HG03060 (cell line): ENCODE data around the gene KRTAP10-4.

ENCODE experiments used
- ATAC-seq: cut with Tn5 transposase; IDR thresholded peaks from one replicate; pipeline ENCODE4 v1.9.1; 2021; ENCODE audit warnings: low read depth, moderate number of reproducible peaks; ENCODE audit not compliant: unreplicated experiment

Gene KRTAP10-4

GRCh38 chr21:44612669-44613229, 39.2 kb downstream of the KRTAP10-4 start:
- no peak for ATAC-seq

- no peak for ATAC-seq
Observed at GRCh38 chr21:44613386-44614155, 40.0 kb downstream of the KRTAP10-4 start.

- ATAC-seq, result no peak
Observed at GRCh38 chr21:44614161-44614631, 40.7 kb downstream of the KRTAP10-4 start.

- no peak for ATAC-seq
Observed at GRCh38 chr21:44614961-44615391, 41.4 kb downstream of the KRTAP10-4 start.

- no peak for ATAC-seq
Observed at GRCh38 chr21:44615466-44615865, 41.9 kb downstream of the KRTAP10-4 start.

- ATAC-seq, result no peak
Observed at GRCh38 chr21:44615911-44616590, 42.5 kb downstream of the KRTAP10-4 start.

GRCh38 chr21:44616591-44616926, 43.0 kb downstream of the KRTAP10-4 start:
- ATAC-seq, result no peak

GRCh38 chr21:44617071-44617501, 43.6 kb downstream of the KRTAP10-4 start:
- no peak for ATAC-seq

GRCh38 chr21:44618504-44618903, 45.0 kb downstream of the KRTAP10-4 start:
- ATAC-seq, result no peak

GRCh38 chr21:44618909-44619308, 45.4 kb downstream of the KRTAP10-4 start:
- ATAC-seq, result no peak

- ATAC-seq, result no peak
Observed at GRCh38 chr21:44619886-44620285, 46.4 kb downstream of the KRTAP10-4 start.

- no peak for ATAC-seq
Observed at GRCh38 chr21:44623575-44623974, 50.0 kb downstream of the KRTAP10-4 start.
